HL-60 (cell line): ENCODE results near the gene ZBED4.

Experiments
- DNase-seq, 2 experiments: peaks; one replicate each; pipeline ENCODE4 v3.0.0-alpha.2; 2010 to 2020; ENCODE audit warnings: low read depth in 1 of 2, low spot score in 1 of 2
- H3K27ac ChIP-seq: fragments of 250-450 bp; sonication (Bioruptor Pico); replicated peaks from 2 replicates; pipeline ENCODE4 v1.5.1; 2020; ENCODE audit warnings: mild to moderate bottlenecking, moderate library complexity
- H3K27me3 ChIP-seq: fragments of 250-450 bp; sonication (Bioruptor Pico); 2 replicates; pipeline ENCODE4 v1.5.1; 2021; ENCODE audit warnings: mild to moderate bottlenecking, moderate library complexity; ENCODE audit not compliant: insufficient read depth, poor library complexity, severe bottlenecking
- H3K4me3 ChIP-seq: replicated peaks from 2 replicates; pipeline ENCODE4 v1.5.1; 2011; ENCODE audit warnings: mild to moderate bottlenecking, control low read depth, low read length; ENCODE audit not compliant: insufficient read depth
- CTCF ChIP-seq: IDR thresholded peaks from one replicate; pipeline ENCODE4 v1.5.1; 2011; ENCODE audit warnings: low read length, control low read depth, inconsistent platforms; ENCODE audit not compliant: insufficient read depth
- GABPA ChIP-seq: IDR thresholded peaks from 2 replicates; pipeline ENCODE4 v1.6.1; 2012; ENCODE audit warnings: low read depth
- POLR2AphosphoS5 ChIP-seq: IDR thresholded peaks from 2 replicates; pipeline ENCODE4 v1.6.1; 2012; ENCODE audit warnings: low read depth
- REST ChIP-seq: IDR thresholded peaks from 2 replicates; pipeline ENCODE4 v1.6.1; 2012; ENCODE audit warnings: low read depth; ENCODE audit not compliant: insufficient replicate concordance
- SPI1 ChIP-seq: IDR thresholded peaks from 2 replicates; pipeline ENCODE4 v1.6.1; 2012; ENCODE audit warnings: low read depth, mild to moderate bottlenecking, borderline replicate concordance

The ZBED4 gene

GRCh38 chr22:49936018-49936972, 82.7 kb downstream of the ZBED4 start:
- TF ChIP-seq POLR2AphosphoS5, result no peak
- TF ChIP-seq REST, result no peak
- TF ChIP-seq CTCF, result no peak
- TF ChIP-seq SPI1, result no peak
- no peak for TF ChIP-seq GABPA
- H3K27me3 ChIP-seq, result no peaks in the 10 kb centered on the region
- H3K4me3 ChIP-seq, result peak overlapping the region; percentile 36
- DNase-seq, result peak; percentile 63 to 67
- peak overlapping the region; percentile 29; the same call in 1 of the 2 replicates for H3K27ac ChIP-seq

DNA sequence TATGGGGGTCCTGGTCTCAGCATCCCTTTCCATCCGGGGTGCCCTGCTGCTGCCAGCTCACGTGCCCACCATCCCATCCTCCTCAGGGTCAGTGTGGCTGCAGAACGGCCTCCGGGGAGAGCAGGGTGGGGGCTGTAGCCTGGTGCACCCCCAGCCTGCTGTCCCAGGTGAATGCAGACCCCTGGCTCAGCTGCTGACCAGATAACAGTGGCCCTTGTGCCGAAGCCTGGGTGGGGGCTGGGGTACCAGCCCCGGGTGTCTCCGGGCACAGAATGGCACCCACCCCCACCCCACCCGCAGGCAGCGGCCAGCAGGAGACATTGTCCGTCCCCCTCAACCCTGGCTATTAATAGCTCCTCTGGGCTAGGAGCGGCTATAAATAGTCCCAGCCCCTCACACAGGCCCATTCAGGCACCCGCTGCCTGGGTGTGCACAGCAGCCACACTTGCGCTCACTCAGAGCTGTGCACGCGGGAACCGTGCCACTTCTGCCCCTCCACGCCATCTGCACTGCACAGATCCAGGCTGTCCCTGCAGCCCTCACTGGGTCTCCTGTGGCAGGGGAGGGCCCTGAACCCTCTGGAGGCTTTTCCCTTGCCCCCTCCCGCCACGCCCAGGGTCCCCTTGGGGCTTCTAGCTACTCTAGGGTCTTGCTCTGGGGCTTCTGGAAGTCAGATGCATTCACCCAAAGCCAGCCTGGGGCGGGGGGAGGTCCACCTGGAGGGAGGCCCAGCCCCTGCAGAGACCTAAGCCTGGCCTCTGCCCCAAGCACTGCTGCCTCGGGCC, 83.5 kb downstream of the ZBED4 start:
- TF ChIP-seq GABPA (no peak), SPI1 (no peak), REST (no peak), POLR2AphosphoS5 (no peak), CTCF (no peak)
- Histone ChIP-seq H3K27me3 (no peaks in the 10 kb centered on the region), H3K4me3 (no peak overlapping the region), H3K27ac (no peak overlapping the region)
- DNase-seq, result no peak

- TF ChIP-seq POLR2AphosphoS5 (no peak), REST (no peak), CTCF (no peak), SPI1 (no peak), GABPA (no peak)
- no peaks in the 10 kb centered on the region for H3K27me3 ChIP-seq
- H3K27ac ChIP-seq, result no peak overlapping the region
- no peak overlapping the region for H3K4me3 ChIP-seq
- DNase-seq, result no peak
Measured at GRCh38 chr22:49937758-49938564, 84.3 kb downstream of the ZBED4 start.
